H1 (cell line): ENCODE results near the gene ANK3. TPM values are rescaled to one million over a fixed set of nuclear protein-coding genes. Genes with fewer than 3 reads are reported as not detected.
A peak's percentile ranks its signal among the peaks of the same experiment; 100 is the strongest.

Experiments used
- CTCF ChIA-PET: fragments of 300-600 bp; sonication (Branson Sonifier 250); formaldehyde crosslinking; loops from one replicate; lab custom pipeline; 2021; ENCODE audit not compliant: partially characterized antibody; lab: Charles Lee
- POLR2A ChIA-PET: fragments of 300-600 bp; sonication (Branson Sonifier 250); formaldehyde crosslinking; loops from one replicate; lab custom pipeline; 2021; ENCODE audit warnings: inconsistent platforms; ENCODE audit not compliant: partially characterized antibody; lab: Charles Lee
- DNase-seq, 2 experiments: peaks; one replicate each; pipeline versions ENCODE4 v3.0.0 to v3.0.0-alpha.2; 2010 to 2022; ENCODE audit warnings: low spot score in 2 of 2, low read depth in 1 of 2, mixed read lengths in 1 of 2
- FAIRE-seq: peaks from 2 replicates; lab custom pipeline; 2011; peaks lifted over from hg19 to GRCh38; lab: Jason Lieb, UNC
- H2AFZ ChIP-seq: 2 replicates; pipeline ENCODE4 v1.8.1; 2012; ENCODE audit warnings: low read length, inconsistent platforms
- H2AK5ac ChIP-seq: 2 replicates; pipeline ENCODE4 v1.6.1; 2013; ENCODE audit warnings: low read depth, low read length
- H2BK120ac ChIP-seq: replicated peaks from 2 replicates; pipeline ENCODE3; 2013; ENCODE audit warnings: low read depth, low read length, inconsistent platforms
- H2BK12ac ChIP-seq: 2 replicates; pipeline ENCODE4 v1.6.1; 2013; ENCODE audit warnings: low read depth, low read length
- H2BK15ac ChIP-seq: 2 replicates; pipeline ENCODE4 v1.6.1; 2013; ENCODE audit warnings: low read length
- H2BK20ac ChIP-seq: 2 replicates; pipeline ENCODE4 v1.6.1; 2013; ENCODE audit warnings: low read length
- H2BK5ac ChIP-seq: 2 replicates; pipeline ENCODE4 v1.6.1; 2013; ENCODE audit warnings: low read depth, low read length
- H3K14ac ChIP-seq: 2 replicates; pipeline ENCODE4 v1.6.1; 2013; ENCODE audit warnings: inconsistent platforms; ENCODE audit not compliant: insufficient read length
- H3K18ac ChIP-seq: 2 replicates; pipeline ENCODE4 v1.6.1; 2013; ENCODE audit warnings: low read length; ENCODE audit errors: extremely low read depth
- H3K23ac ChIP-seq: 2 replicates; pipeline ENCODE4 v1.6.1; 2013; ENCODE audit warnings: inconsistent platforms; ENCODE audit not compliant: insufficient read length
- H3K23me2 ChIP-seq: 2 replicates; pipeline ENCODE4 v1.6.1; 2013; ENCODE audit warnings: low read depth, low read length
- H3K27ac ChIP-seq: 2 replicates; pipeline ENCODE4 v1.6.1; 2011; ENCODE audit warnings: low read depth, low read length, inconsistent platforms
- H3K27me3 ChIP-seq, 4 experiments: replicated peaks in 1 of 4; 1 replicate in 1 of 4; 2 replicates in 3 of 4; pipeline versions ENCODE4 v1.6.1 to v1.8.1; 2011 to 2013; ENCODE audit warnings: low read length in 3 of 4, mild to moderate bottlenecking in 3 of 4, inconsistent platforms in 2 of 4, mixed read lengths in 2 of 4, moderate library complexity in 1 of 4; ENCODE audit not compliant: control insufficient read depth in 3 of 4, insufficient read depth in 3 of 4; ENCODE audit errors: extremely low read depth in 1 of 4
- H3K36me3 ChIP-seq, 4 experiments: 2 replicates each; pipeline versions ENCODE4 v1.6.1 to v1.8.1; 2011 to 2013; ENCODE audit warnings: mild to moderate bottlenecking in 4 of 4, low read length in 3 of 4, moderate library complexity in 2 of 4, control low read depth in 1 of 4, inconsistent platforms in 1 of 4; ENCODE audit not compliant: insufficient read depth in 4 of 4, control insufficient read depth in 2 of 4
- H3K4ac ChIP-seq: replicated peaks from 2 replicates; pipeline ENCODE3; 2013; ENCODE audit warnings: low read length, low read depth, mixed read lengths, inconsistent platforms; ENCODE audit not compliant: insufficient read length
- H3K4me1 ChIP-seq, 4 experiments: replicated peaks in 1 of 4; 1 replicate in 1 of 4; 2 replicates in 3 of 4; pipeline versions ENCODE4 v1.6.1 to v1.8.1; 2011 to 2013; ENCODE audit warnings: low read length in 3 of 4, inconsistent platforms in 2 of 4, mixed read lengths in 1 of 4; ENCODE audit not compliant: insufficient read depth in 4 of 4, control insufficient read depth in 3 of 4
- H3K4me2 ChIP-seq, 2 experiments: 2 replicates each; pipeline versions ENCODE4 v1.6.1 to v1.8.1; 2011 to 2013; ENCODE audit warnings: low read depth in 2 of 2, low read length in 2 of 2, control low read depth in 1 of 2, inconsistent platforms in 1 of 2, mild to moderate bottlenecking in 1 of 2; ENCODE audit not compliant: insufficient read depth in 1 of 2
- H3K4me3 ChIP-seq, 4 experiments: fragments of 200-600, 300-600 bp in 1 of 4; sonication (generic), shearing (Covaris generic), sonication (Bioruptor Twin) in 1 of 4; 2 replicates each; pipeline versions ENCODE4 v1.5.1 to v1.8.1; 2011 to 2016; ENCODE audit warnings: low read length in 4 of 4, low read depth in 3 of 4, control low read depth in 2 of 4, inconsistent platforms in 2 of 4, mild to moderate bottlenecking in 2 of 4, mixed read lengths in 1 of 4, moderate library complexity in 1 of 4; ENCODE audit not compliant: insufficient read depth in 2 of 4; ENCODE audit errors: extremely low read depth in 1 of 4
- H3K56ac ChIP-seq: replicated peaks from 2 replicates; pipeline ENCODE3; 2013; ENCODE audit warnings: low read depth, mild to moderate bottlenecking, mixed read lengths, low read length, inconsistent platforms; ENCODE audit not compliant: insufficient read length
- H3K79me1 ChIP-seq: 2 replicates; pipeline ENCODE4 v1.6.1; 2013; ENCODE audit warnings: low read depth, low read length, control low read depth
- H3K79me2 ChIP-seq, 2 experiments: 2 replicates each; pipeline versions ENCODE4 v1.6.1 to v1.8.1; 2012 to 2013; ENCODE audit warnings: low read length in 2 of 2, mild to moderate bottlenecking in 2 of 2, inconsistent platforms in 1 of 2; ENCODE audit not compliant: insufficient read depth in 2 of 2, control insufficient read depth in 1 of 2
- H3K9ac ChIP-seq, 4 experiments: replicated peaks in 1 of 4; 1 replicate in 1 of 4; 2 replicates in 3 of 4; pipeline versions ENCODE4 v1.6.1 to v1.8.1; 2011 to 2013; ENCODE audit warnings: low read depth in 3 of 4, low read length in 3 of 4, control low read depth in 2 of 4, mild to moderate bottlenecking in 2 of 4, moderate library complexity in 2 of 4, inconsistent platforms in 1 of 4; ENCODE audit errors: extremely low read depth in 1 of 4
- H3K9me3 ChIP-seq, 2 experiments: 2 replicates each; pipeline versions ENCODE4 v1.6.1 to v1.8.1; 2012 to 2013; ENCODE audit warnings: mild to moderate bottlenecking in 2 of 2, moderate library complexity in 2 of 2, control low read depth in 1 of 2, inconsistent platforms in 1 of 2, low read depth in 1 of 2, low read length in 1 of 2, mixed read lengths in 1 of 2; ENCODE audit not compliant: insufficient read depth in 2 of 2
- H4K20me1 ChIP-seq, 2 experiments: replicated peaks in 1 of 2; 2 replicates each; pipeline versions ENCODE3 to v1.8.1; 2011 to 2013; ENCODE audit warnings: inconsistent platforms in 2 of 2, low read length in 2 of 2, mild to moderate bottlenecking in 1 of 2; ENCODE audit not compliant: insufficient read depth in 2 of 2, control insufficient read depth in 1 of 2
- H4K5ac ChIP-seq: 2 replicates; pipeline ENCODE4 v1.6.1; 2013; ENCODE audit warnings: low read length, low read depth, mixed read lengths, inconsistent platforms; ENCODE audit not compliant: insufficient read length
- H4K8ac ChIP-seq: 2 replicates; pipeline ENCODE4 v1.8.0; 2013; ENCODE audit warnings: mild to moderate bottlenecking, moderate library complexity, low read length, inconsistent platforms; ENCODE audit not compliant: insufficient read depth; ENCODE audit errors: extremely low read depth
- H4K91ac ChIP-seq: replicated peaks from 2 replicates; pipeline ENCODE3; 2013; ENCODE audit warnings: low read length, mixed read lengths, inconsistent platforms; ENCODE audit not compliant: insufficient read length
- JUN ChIP-seq: IDR thresholded peaks from 2 replicates; pipeline ENCODE4 v1.6.1; 2011; ENCODE audit warnings: low read depth, mild to moderate bottlenecking, improper control_type of control experiment, low read length
- RAD21 ChIP-seq, 2 experiments: IDR thresholded peaks in 1 of 2; conservative IDR thresholded peaks in 1 of 2; 2 replicates each; pipeline ENCODE4 v1.6.1; 2011; ENCODE audit warnings: low read depth in 2 of 2, low read length in 2 of 2, improper control_type of control experiment in 1 of 2, inconsistent platforms in 1 of 2, mild to moderate bottlenecking in 1 of 2, moderate library complexity in 1 of 2
- YY1 ChIP-seq: IDR thresholded peaks from 2 replicates; pipeline ENCODE4 v1.6.1; 2011; ENCODE audit warnings: low read depth, mild to moderate bottlenecking, low read length
- WGBS, 2 experiments: shearing (Covaris generic) in 1 of 2; methylation state at CpG; one replicate each; pipeline versions ENCODE4 v1.1.6 to v1.1.7; 2013 to 2015; ENCODE audit warnings: low lambda C conversion rate in 2 of 2, mixed read lengths in 2 of 2, inconsistent platforms in 1 of 2, low coverage in 1 of 2, missing lambda C conversion rate in 1 of 2; ENCODE audit not compliant: insufficient replicate concordance in 2 of 2, insufficient coverage in 1 of 2, insufficient read length in 1 of 2; ENCODE audit errors: extremely low coverage in 1 of 2, missing lambda C conversion rate in 1 of 2; 5-methylcytosine and 5-hydroxymethylcytosine counted together
- polyA plus RNA-seq, 7 experiments: library from polyadenylated mRNA; depleted of rRNA in 3 of 7; stranded (reverse) in 5 of 7; unstranded in 2 of 7; fragments of >200 nt in 5 of 7; fragments of 200-250 nt in 2 of 7; gene quantifications; 1 replicate in 5 of 7; 2 replicates in 1 of 7; 4 replicates in 1 of 7; pipeline versions ENCODE4 v1.2.1 to v1.2.3, GENCODE V29; 2011 to 2013; ENCODE audit warnings: missing spikeins in 2 of 7, mixed read lengths in 2 of 7
- total RNA-seq: library from RNA; stranded (reverse); fragmentation: NEBNext Ultra II Directional; extraction: Animal tissue kit (Norgen Biotek cat#: 25700); gene quantifications from 2 replicates; pipeline ENCODE4 v1.2.1, GENCODE V29; 2021
- TF ChIP-seq, protein P1 (sequence below), 3 experiments: IDR thresholded peaks; 1 replicate in 2 of 3; 2 replicates in 1 of 3; pipeline versions ENCODE4 v1.5.1 to v1.6.1; 2011; ENCODE audit warnings: low read length in 3 of 3, mild to moderate bottlenecking in 3 of 3, inconsistent platforms in 2 of 3, low read depth in 1 of 3, moderate library complexity in 1 of 3; ENCODE audit not compliant: insufficient read depth in 1 of 3; ENCODE audit errors: control extremely low read depth in 1 of 3

Gene ANK3
- total and polyA plus RNA-seq, 2 of the 8 experiments (the other 6 are each of a cell fraction or from before 2014, with no cell fraction given) = 18.1 to 67.9 TPM

DNA sequence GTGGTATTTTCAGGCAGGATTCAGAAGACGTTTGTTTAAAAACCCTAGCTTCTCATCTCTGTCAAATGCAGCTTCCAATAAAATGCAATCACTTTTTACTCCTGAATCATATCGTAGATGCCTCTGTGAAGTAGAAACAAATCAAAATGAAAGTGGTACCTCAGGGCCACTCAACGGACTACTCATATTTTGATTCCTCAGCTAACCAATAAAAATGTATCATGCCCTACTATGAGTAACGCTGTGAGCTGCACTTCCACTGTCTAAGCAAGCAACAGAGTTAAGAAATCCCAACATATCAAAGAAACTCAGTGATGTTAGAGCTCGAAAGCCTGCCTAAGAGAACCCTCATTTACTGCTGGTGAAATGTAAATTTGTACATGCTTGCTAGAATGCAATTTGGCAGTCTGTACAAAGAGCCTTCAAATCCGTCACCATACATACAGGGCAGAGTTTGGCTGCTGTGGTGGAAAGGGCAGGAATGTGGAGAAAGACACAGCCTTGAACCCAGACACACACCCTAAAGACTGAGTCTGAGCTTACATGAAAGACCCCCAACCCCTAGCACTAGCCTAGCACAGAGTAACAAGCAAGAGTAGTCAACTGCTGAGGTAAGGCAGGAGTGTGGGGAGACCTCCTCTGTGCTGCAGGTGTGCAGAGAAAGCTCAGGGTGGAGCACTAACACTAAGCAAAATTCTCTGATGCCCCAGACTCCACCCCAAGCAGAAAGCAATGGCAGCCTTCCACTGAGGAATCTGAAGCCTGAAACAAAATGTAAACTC lies 151.5 kb downstream of the ANK3 start:
- Histone ChIP-seq H3K4ac (no peak overlapping the region), H3K4me1 (peaks cover 0 to 3% (median 0%) of the 10 kb centered on the region in 4 experiments; a peak in 3 of 7 replicates), H3K27ac (no peak overlapping the region), H3K23me2 (no peaks in the 10 kb centered on the region), H3K23ac (no peak overlapping the region), H2AFZ (no peak overlapping the region), H2BK120ac (no peak overlapping the region), H4K8ac (no peak overlapping the region), H2BK15ac (no peak overlapping the region), H2BK20ac (no peak overlapping the region), H3K36me3 (no peaks in the 10 kb centered on the region), H3K9me3 (no peaks in the 10 kb centered on the region), H3K4me3 (no peak overlapping the region), H3K79me2 (no peaks in the 10 kb centered on the region), H3K4me2 (no peak overlapping the region; a peak in 1 of 4 replicates), H3K79me1 (no peaks in the 10 kb centered on the region), H3K9ac (no peak overlapping the region), H3K27me3 (no peaks in the 10 kb centered on the region), H3K56ac (no peak overlapping the region), H4K91ac (no peak overlapping the region), H2AK5ac (no peak overlapping the region), H3K18ac (no peak overlapping the region), H4K20me1 (no peaks in the 10 kb centered on the region), H2BK12ac (no peak overlapping the region), H2BK5ac (no peak overlapping the region), H3K14ac (no peak overlapping the region), H4K5ac (no peak overlapping the region)
- DNase-seq (peak in 1 of 2 experiments; percentile 10), FAIRE-seq (peak; percentile 50)
- ChIA-PET POLR2A (interaction anchor here (1.9 kb wide), 1 partner anchor 98 kb away, joined by 4 read pairs; no protein-coding TSS in a partner anchor), CTCF (interaction anchor here (0.6 to 3.8 kb wide), 38 partner anchors 8 to 610 kb away, joined by 3 to 49 read pairs (median 4); no protein-coding TSS in a partner anchor)
- no peak for TF ChIP-seq JUN
- TF ChIP-seq, protein P1, sequence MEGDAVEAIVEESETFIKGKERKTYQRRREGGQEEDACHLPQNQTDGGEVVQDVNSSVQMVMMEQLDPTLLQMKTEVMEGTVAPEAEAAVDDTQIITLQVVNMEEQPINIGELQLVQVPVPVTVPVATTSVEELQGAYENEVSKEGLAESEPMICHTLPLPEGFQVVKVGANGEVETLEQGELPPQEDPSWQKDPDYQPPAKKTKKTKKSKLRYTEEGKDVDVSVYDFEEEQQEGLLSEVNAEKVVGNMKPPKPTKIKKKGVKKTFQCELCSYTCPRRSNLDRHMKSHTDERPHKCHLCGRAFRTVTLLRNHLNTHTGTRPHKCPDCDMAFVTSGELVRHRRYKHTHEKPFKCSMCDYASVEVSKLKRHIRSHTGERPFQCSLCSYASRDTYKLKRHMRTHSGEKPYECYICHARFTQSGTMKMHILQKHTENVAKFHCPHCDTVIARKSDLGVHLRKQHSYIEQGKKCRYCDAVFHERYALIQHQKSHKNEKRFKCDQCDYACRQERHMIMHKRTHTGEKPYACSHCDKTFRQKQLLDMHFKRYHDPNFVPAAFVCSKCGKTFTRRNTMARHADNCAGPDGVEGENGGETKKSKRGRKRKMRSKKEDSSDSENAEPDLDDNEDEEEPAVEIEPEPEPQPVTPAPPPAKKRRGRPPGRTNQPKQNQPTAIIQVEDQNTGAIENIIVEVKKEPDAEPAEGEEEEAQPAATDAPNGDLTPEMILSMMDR (IDR thresholded peaks at IDR 0.05; ENCODE audit: control extremely low read depth in 1 of 3, insufficient read depth in 1 of 3, low read depth in 1 of 3, low read length in 3 of 3) = peak; percentile 62 to 75 (median 64)
- peak; percentile 85 to 87 for TF ChIP-seq RAD21 (IDR thresholded peaks at IDR 0.05 in 1 of 2, conservative IDR thresholded peaks at IDR 0.05 in 1 of 2; ENCODE audit: low read depth in 2 of 2, low read length in 2 of 2)
- TF ChIP-seq YY1 = peak; percentile 81; the same call in 1 of the 2 replicates
- 73% methylated on average over 6 of the region's 6 CpGs; no CpG with 5 or more reads in 1 of the 2 experiments for WGBS, 2 experiments
